Cardiac muscle cell (in vitro differentiated cells and primary cell): ENCODE data around the gene NCAM2. TPM values are rescaled to one million over a fixed set of nuclear protein-coding genes. Genes with fewer than 3 reads are reported as not detected.
A peak's percentile ranks its signal among the peaks of the same experiment; 100 is the strongest.

Experiments
- DNase-seq, 2 donors: peaks; one replicate each; pipeline versions ENCODE4 v3.0.0 to v3.0.0-alpha.2; 2010 to 2017; ENCODE audit warnings: low read depth in 1 of 2, low spot score in 1 of 2
- H3K27ac ChIP-seq: fragments of 200-600 bp; sonication (generic); 2 replicates; pipeline ENCODE4 v1.5.1; 2016
- H3K27me3 ChIP-seq: fragments of 200-600 bp; sonication (generic); 2 replicates; pipeline ENCODE4 v1.6.0; 2016; ENCODE audit warnings: control low read depth
- H3K36me3 ChIP-seq: fragments of 200-600 bp; sonication (generic); 2 replicates; pipeline ENCODE4 v1.5.1; 2016; ENCODE audit warnings: control low read depth
- H3K4me1 ChIP-seq: fragments of 200-600 bp; sonication (generic); 2 replicates; pipeline ENCODE4 v1.8.1; 2017; ENCODE audit warnings: low read depth, mild to moderate bottlenecking, mixed run types
- H3K4me3 ChIP-seq: fragments of 200-600 bp; sonication (generic); 2 replicates; pipeline ENCODE4 v1.5.1; 2016; ENCODE audit warnings: mild to moderate bottlenecking
- H3K9me3 ChIP-seq: fragments of 200-600 bp; sonication (generic); 2 replicates; pipeline ENCODE4 v1.5.1; 2017; ENCODE audit warnings: low read depth, mild to moderate bottlenecking, control low read depth
- CTCF ChIP-seq: IDR thresholded peaks from 2 replicates; pipeline ENCODE4 v1.5.1; 2012; ENCODE audit warnings: low read depth, mild to moderate bottlenecking, low read length
- polyA plus RNA-seq: library from polyadenylated mRNA; unstranded; fragments of >200 nt; fragmentation: Nextera tagmentation; extraction: Ambion mirVana; gene quantifications from 2 replicates; pipeline ENCODE4 v1.2.1, GENCODE V29; 2016
- total RNA-seq: library from RNA; depleted of rRNA; stranded (reverse); fragments of >200 nt; gene quantifications from 2 replicates; pipeline ENCODE4 v1.2.3, GENCODE V29; 2016

The NCAM2 gene
- total and polyA plus RNA-seq, 2 experiments from 2014 or later, result 0.45 to 2.6 TPM

GRCh38 chr21:21230672-21231071 is 232.5 kb downstream of the NCAM2 start:
- Histone ChIP-seq H3K9me3 (no peaks in the 10 kb centered on the region), H3K4me1 (no peaks in the 10 kb centered on the region), H3K36me3 (no peaks in the 10 kb centered on the region), H3K4me3 (no peak overlapping the region), H3K27ac (no peak overlapping the region), H3K27me3 (no peaks in the 10 kb centered on the region)
- no peak for TF ChIP-seq CTCF
- DNase-seq, result peak; percentile 40 to 75

- TF ChIP-seq CTCF, result no peak
- Histone ChIP-seq H3K36me3 (no peaks in the 10 kb centered on the region), H3K9me3 (no peaks in the 10 kb centered on the region), H3K4me1 (no peaks in the 10 kb centered on the region), H3K4me3 (no peak overlapping the region), H3K27ac (no peak overlapping the region), H3K27me3 (no peaks in the 10 kb centered on the region)
- DNase-seq, result no peak
Measured at GRCh38 chr21:21231913-21232312, 233.7 kb downstream of the NCAM2 start.

DNA sequence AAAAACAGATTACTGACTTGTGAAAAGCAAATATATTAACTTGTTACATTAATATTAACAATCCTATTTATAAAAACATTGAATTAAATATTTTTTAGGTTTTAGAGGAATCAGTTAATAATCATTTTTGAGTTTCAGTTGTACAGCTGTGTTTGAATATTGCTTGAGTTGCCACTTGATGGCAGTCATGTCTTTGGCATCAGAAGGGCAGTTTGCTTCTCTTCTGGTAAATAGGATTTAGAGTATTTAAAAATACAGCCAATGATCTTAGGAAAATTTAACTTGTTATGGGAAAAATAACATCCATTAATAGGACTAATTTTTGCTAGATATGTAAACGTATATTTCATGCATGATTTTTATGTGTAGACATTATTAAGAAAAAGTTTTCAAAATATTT is 234.1 kb downstream of the NCAM2 start:
- TF ChIP-seq CTCF, result peak; percentile 62
- Histone ChIP-seq H3K27me3 (no peaks in the 10 kb centered on the region), H3K9me3 (no peaks in the 10 kb centered on the region), H3K4me1 (no peaks in the 10 kb centered on the region), H3K27ac (no peak overlapping the region), H3K36me3 (no peaks in the 10 kb centered on the region), H3K4me3 (no peak overlapping the region)
- DNase-seq, result peak; percentile 35 to 82

- TF ChIP-seq CTCF, result no peak
- Histone ChIP-seq H3K4me1 (no peaks in the 10 kb centered on the region), H3K9me3 (no peaks in the 10 kb centered on the region), H3K27ac (no peak overlapping the region), H3K4me3 (no peak overlapping the region), H3K27me3 (no peaks in the 10 kb centered on the region), H3K36me3 (no peaks in the 10 kb centered on the region)
- no peak for DNase-seq
Measured at GRCh38 chr21:21233051-21233450, 234.8 kb downstream of the NCAM2 start.

GRCh38 chr21:21236996-21237395 is 238.8 kb downstream of the NCAM2 start:
- TF ChIP-seq CTCF, result no peak

More at GRCh38 chr21:21236996-21237395, 238.8 kb downstream of the NCAM2 start:
- Histone ChIP-seq H3K36me3 (no peaks in the 10 kb centered on the region), H3K4me1 (no peaks in the 10 kb centered on the region), H3K9me3 (no peaks in the 10 kb centered on the region), H3K4me3 (no peak overlapping the region), H3K27me3 (no peaks in the 10 kb centered on the region), H3K27ac (no peak overlapping the region)
- DNase-seq, result no peak
